Epithelial cell of proximal tubule (primary cell): ENCODE data around the gene RACGAP1. TPM values are rescaled to one million over a fixed set of nuclear protein-coding genes. Genes with fewer than 3 reads are reported as not detected.

Experiments used
- DNase-seq: peaks from one replicate; pipeline ENCODE4 v3.0.0-alpha.2; 2011; ENCODE audit warnings: low read depth
- H3K4me3 ChIP-seq: 2 replicates; pipeline ENCODE4 v1.5.1; 2011; ENCODE audit warnings: low read depth, mild to moderate bottlenecking, low read length
- total RNA-seq: library from RNA; depleted of rRNA; stranded (reverse); fragments of >200 nt; gene quantifications from 2 replicates; pipeline ENCODE4 v1.2.3, GENCODE V29; 2015
- TF ChIP-seq, protein P1 (sequence below): conservative IDR thresholded peaks from 2 replicates; pipeline ENCODE4 v1.5.1; 2012; ENCODE audit warnings: low read depth, mild to moderate bottlenecking, low read length

The RACGAP1 gene
- total RNA-seq, 1 donor from 2014 or later: 86.5 TPM

DNA sequence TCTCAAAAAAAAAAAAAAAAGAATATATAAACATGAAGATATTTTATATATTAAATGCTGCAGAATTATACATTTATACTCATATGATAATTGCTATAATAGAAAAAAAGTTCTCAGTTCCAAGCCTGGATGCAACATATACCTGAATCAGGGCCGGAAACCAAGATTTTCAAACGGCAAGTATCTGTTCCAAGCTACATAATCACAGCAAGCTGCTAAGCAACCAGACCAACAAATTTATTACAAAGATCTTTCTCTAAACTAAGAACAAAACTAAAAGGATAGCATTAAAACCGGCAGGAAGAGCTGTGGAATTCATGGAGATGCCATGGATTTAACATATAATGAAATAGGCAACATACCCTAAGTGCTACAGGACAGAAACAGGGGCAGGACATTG lies 7.1 kb downstream of the RACGAP1 start:
- H3K4me3 ChIP-seq: no peak overlapping the region
- TF ChIP-seq, protein P1, sequence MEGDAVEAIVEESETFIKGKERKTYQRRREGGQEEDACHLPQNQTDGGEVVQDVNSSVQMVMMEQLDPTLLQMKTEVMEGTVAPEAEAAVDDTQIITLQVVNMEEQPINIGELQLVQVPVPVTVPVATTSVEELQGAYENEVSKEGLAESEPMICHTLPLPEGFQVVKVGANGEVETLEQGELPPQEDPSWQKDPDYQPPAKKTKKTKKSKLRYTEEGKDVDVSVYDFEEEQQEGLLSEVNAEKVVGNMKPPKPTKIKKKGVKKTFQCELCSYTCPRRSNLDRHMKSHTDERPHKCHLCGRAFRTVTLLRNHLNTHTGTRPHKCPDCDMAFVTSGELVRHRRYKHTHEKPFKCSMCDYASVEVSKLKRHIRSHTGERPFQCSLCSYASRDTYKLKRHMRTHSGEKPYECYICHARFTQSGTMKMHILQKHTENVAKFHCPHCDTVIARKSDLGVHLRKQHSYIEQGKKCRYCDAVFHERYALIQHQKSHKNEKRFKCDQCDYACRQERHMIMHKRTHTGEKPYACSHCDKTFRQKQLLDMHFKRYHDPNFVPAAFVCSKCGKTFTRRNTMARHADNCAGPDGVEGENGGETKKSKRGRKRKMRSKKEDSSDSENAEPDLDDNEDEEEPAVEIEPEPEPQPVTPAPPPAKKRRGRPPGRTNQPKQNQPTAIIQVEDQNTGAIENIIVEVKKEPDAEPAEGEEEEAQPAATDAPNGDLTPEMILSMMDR: no peak
- no peak for DNase-seq

DNA sequence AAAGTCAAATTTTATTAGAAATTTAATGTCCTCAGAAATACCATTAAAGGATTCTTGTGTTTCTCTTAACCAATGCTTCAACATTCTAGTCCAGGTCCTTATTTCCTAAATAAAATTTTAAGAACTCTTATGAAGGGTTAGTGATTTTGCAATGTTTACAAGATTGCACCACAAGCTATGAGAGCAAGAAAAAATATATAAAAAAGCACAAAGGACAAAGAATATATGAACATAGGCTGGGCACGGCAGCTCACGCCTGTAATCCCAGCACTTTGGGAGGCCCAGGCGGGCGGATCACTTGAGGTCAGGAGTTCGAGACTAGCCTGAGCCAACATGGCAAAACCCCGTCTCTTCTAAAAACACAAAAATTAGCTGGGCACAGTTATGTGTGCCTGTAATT lies 7.7 kb downstream of the RACGAP1 start:
- TF ChIP-seq, protein P1: no peak
- DNase-seq: no peak
- H3K4me3 ChIP-seq: no peak overlapping the region

DNA sequence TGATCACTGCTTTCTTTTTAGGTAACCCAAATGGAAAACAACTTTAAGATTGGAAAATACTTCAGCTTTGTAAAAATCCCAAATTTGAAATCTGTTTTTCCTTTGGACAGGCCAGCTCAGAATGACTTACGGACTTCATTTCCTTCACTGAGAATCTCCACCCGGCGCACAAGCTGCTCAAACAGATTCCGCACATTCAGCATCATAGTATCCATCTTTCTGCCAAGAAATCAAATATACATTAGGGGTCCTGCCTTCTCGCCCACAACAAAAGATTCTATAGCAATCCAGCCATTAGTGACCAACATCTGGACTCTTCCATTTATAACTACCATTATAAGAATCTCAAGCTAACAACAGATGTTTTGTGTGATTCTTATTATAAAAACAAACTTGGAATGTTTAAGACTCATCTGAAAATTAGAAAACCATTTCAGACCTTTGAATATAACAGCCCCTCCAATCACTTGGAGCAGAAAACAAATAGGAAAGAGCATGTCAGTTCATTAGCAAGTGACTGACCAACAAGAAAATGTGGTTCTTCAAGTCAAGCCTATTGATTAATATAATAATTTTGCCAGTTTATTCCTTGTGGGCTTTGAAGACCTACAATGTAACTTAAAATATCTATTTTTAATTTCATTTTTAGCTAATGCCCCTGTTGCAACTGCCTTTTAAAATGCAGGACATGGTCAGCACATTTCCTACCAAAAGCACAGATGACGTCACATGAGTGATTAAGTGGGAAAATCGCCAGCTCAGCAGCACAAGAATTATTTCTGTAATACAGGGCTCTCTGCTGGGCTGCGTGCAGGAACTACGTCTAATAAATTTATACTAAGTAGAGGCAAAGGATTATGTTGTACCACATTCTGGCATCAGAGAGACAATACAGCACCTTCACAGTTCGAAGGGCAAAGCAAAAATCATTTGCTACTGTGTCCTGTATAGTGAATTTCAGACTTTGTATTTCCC lies 8.5 kb downstream of the RACGAP1 start:
- TF ChIP-seq, protein P1: no peak
- peak overlapping the region; percentile 23 for H3K4me3 ChIP-seq
- DNase-seq: peak; percentile 43

DNA sequence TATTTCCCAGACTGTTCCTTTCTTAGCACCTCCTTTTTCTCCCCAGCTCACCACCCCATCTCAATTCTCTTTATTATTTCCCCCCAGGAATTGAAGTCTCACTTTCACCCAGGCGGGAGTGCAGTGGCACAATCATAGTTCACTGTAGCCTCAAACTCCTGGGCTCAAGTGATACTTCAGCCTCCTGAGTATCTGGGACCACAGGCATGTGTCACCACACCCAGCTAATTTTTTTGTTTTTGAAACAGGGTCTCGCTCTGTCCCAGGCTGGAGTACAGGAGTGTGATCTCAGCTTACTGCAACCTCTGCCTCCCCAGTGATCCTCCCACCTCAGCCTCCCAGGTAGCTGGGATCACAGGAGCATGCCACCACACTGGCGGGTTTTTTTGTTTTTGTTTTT lies 11.0 kb downstream of the RACGAP1 start:
- TF ChIP-seq, protein P1: no peak
- no peak overlapping the region for H3K4me3 ChIP-seq

DNA sequence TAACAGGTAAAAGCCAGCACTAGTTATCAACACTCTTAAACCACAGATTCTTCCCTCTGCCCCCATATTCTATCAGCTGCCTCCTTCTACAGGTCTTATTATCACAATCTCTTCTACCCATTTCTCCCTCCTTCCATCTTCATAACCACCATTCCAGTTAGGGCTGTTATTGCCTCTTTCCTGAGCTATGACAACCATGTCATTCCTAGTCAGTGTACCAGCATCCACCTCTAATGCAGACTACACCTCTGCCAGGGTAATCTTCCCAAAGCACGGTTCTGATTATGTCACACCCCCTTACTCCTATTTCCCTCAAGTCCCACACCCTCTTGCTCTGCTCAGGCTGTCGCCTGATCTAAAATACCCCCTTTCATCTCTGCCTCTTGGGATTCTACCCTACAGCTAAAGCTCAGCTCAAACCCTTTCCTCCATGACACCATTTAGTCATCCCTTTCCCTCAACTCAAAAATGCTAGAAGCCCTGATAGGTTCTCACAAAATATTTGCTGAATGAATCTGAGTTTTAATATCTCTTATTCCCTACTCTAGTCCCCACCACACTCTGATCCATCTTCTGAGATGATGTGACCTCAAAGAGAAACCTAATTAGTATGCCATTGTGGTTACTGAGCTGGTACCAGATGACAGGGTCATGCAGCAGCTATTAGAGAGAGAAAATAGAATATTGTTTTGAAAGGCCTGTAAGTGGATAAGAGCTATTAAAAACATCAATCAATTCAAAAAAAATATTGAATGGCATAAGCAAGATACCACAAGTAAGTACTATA lies 11.7 kb downstream of the RACGAP1 start:
- no peak overlapping the region for H3K4me3 ChIP-seq
- TF ChIP-seq, protein P1: no peak
- no peak for DNase-seq

More for the DNA sequence above, 11.0 kb downstream of the RACGAP1 start:
- no peak for DNase-seq

GRCh38 chr12:50006754-50007442 lies 18.4 kb downstream of the RACGAP1 start:
- DNase-seq: no peak
- no peak overlapping the region for H3K4me3 ChIP-seq
- TF ChIP-seq, protein P1: no peak
